GM10248 (cell line): ENCODE data around the gene NCOA4.
"Not testable (repeated sequence)": the region's sequence is repeated elsewhere in the genome, so short reads cannot be mapped to it uniquely, and the experiment has no call there.

Experiments
- CTCF ChIA-PET: fragments of 300-600 bp; sonication (Branson Sonifier 250); formaldehyde crosslinking; extraction: SDS; loops from one replicate; lab custom pipeline; 2021; ENCODE audit warnings: antibody characterized with exemption; lab: Yijun Ruan, JAX
- POLR2A ChIA-PET: fragments of 350-650 bp; sonication (Branson Sonifier 250); formaldehyde crosslinking; extraction: SDS; loops from one replicate; lab custom pipeline; 2020; ENCODE audit warnings: antibody characterized with exemption; lab: Yijun Ruan, JAX
- DNase-seq: peaks from one replicate; pipeline ENCODE4 v3.0.0; 2012; ENCODE audit errors: extremely low spot score

NCOA4 gene

GRCh38 chr10:45957928-45958327 lies 72.5 kb downstream of the NCOA4 start:
- POLR2A ChIA-PET, DNase-seq, CTCF ChIA-PET: not testable (repeated sequence)

GRCh38 chr10:45956634-45957033 lies 73.8 kb downstream of the NCOA4 start:
- POLR2A ChIA-PET, DNase-seq, CTCF ChIA-PET: not testable (repeated sequence)
